COLO668 (cell line): Measurements from ENCODE around the gene UNC5C.
"Not testable (repeated sequence)": the region's sequence is repeated elsewhere in the genome, so short reads cannot be mapped to it uniquely, and the experiment has no call there.

Experiments used
- DNase-seq: peaks from one replicate; lab custom pipeline; 2025; ENCODE audit not compliant: unreplicated experiment; lab: John Stamatoyannopoulos, UW

UNC5C gene

GRCh38 chr4:95186666-95187065 is 362.1 kb downstream of the UNC5C start:
- DNase-seq, result no peak

GRCh38 chr4:95183656-95184408 is 364.9 kb downstream of the UNC5C start:
- DNase-seq, result no peak

GRCh38 chr4:95181996-95182306 is 366.8 kb downstream of the UNC5C start:
- DNase-seq, result no peak

- no peak for DNase-seq
Measured at GRCh38 chr4:95181243-95181995, 367.4 kb downstream of the UNC5C start.

GRCh38 chr4:95180531-95181242 is 368.1 kb downstream of the UNC5C start:
- DNase-seq, result no peak

- no peak for DNase-seq
Measured at GRCh38 chr4:95178938-95179337, 369.8 kb downstream of the UNC5C start.

GRCh38 chr4:95171377-95171776 is 377.4 kb downstream of the UNC5C start:
- not testable (repeated sequence) for DNase-seq

- no peak for DNase-seq
Measured at GRCh38 chr4:95170176-95170575, 378.6 kb downstream of the UNC5C start.

GRCh38 chr4:95167805-95168204 is 381.0 kb downstream of the UNC5C start:
- DNase-seq, result no peak

- DNase-seq, result peak; percentile 12
Measured at GRCh38 chr4:95165926-95166524, 382.7 kb downstream of the UNC5C start.

- no peak for DNase-seq
Measured at GRCh38 chr4:95162867-95163266, 385.9 kb downstream of the UNC5C start.

GRCh38 chr4:95161781-95162469 is 386.8 kb downstream of the UNC5C start:
- no peak for DNase-seq

GRCh38 chr4:95159384-95159783 is 389.4 kb downstream of the UNC5C start:
- no peak for DNase-seq

GRCh38 chr4:95158626-95159025 is 390.1 kb downstream of the UNC5C start:
- DNase-seq, result no peak

GRCh38 chr4:95158045-95158444 is 390.7 kb downstream of the UNC5C start:
- DNase-seq, result no peak

GRCh38 chr4:95157596-95157995 is 391.2 kb downstream of the UNC5C start:
- DNase-seq, result no peak

GRCh38 chr4:95156452-95156765 is 392.4 kb downstream of the UNC5C start:
- DNase-seq, result no peak

- DNase-seq, result no peak
Measured at GRCh38 chr4:95155759-95156451, 392.9 kb downstream of the UNC5C start.

GRCh38 chr4:95153182-95153581 is 395.6 kb downstream of the UNC5C start:
- no peak for DNase-seq

GRCh38 chr4:95151255-95151654 is 397.5 kb downstream of the UNC5C start:
- no peak for DNase-seq

GRCh38 chr4:95142932-95143331 is 405.8 kb downstream of the UNC5C start:
- DNase-seq, result no peak
